T47D (cell line): Measurements from ENCODE around the gene KRTAP2-3.
"Not testable (repeated sequence)": the region's sequence is repeated elsewhere in the genome, so short reads cannot be mapped to it uniquely, and the experiment has no call there.

Experiments used
- DNase-seq, 2 experiments: peaks; one replicate each; pipeline versions ENCODE4 v3.0.0 to v3.0.0-alpha.2; 2011 to 2012; ENCODE audit warnings: low read depth in 1 of 2, low spot score in 1 of 2
- JUND ChIP-seq: IDR thresholded peaks from 2 replicates; pipeline ENCODE4 v1.6.1; 2012; ENCODE audit warnings: low read depth
- in situ Hi-C: cut with HindIII; loops from 2 replicates; pipeline ENCODE4 v1.10.0; 2016; ENCODE audit warnings: low sequenced_read_pairs, low pct_unique_long_range_greater_than_20kb

KRTAP2-3 gene

GRCh38 chr17:41057547-41057946, 2.4 kb downstream of the KRTAP2-3 start:
- no peak for DNase-seq
- no peak for TF ChIP-seq JUND
- in situ Hi-C loops = no loop called here

- DNase-seq, in situ Hi-C loops: not testable (repeated sequence)
Observed at GRCh38 chr17:41055130-41055529, 4.8 kb downstream of the KRTAP2-3 start, which contains the start of gene KRTAP2-2. TSS of gene KRTAP2-2 (minus strand) at chr17:41055230. CDS start at chr17:41055211, 19 bp downstream.

- in situ Hi-C loops = not testable (repeated sequence)
Observed at GRCh38 chr17:41054556-41054955, 5.4 kb downstream of the KRTAP2-3 start.

GRCh38 chr17:41054025-41054424, 5.9 kb downstream of the KRTAP2-3 start:
- in situ Hi-C loops = no loop called here

More at GRCh38 chr17:41054556-41054955, 5.4 kb downstream of the KRTAP2-3 start:
- not testable (repeated sequence) for DNase-seq

GRCh38 chr17:41052566-41052965, 7.3 kb downstream of the KRTAP2-3 start:
- in situ Hi-C loops = no loop called here
- no peak for DNase-seq

More at GRCh38 chr17:41054025-41054424, 5.9 kb downstream of the KRTAP2-3 start:
- DNase-seq = no peak
- no peak for TF ChIP-seq JUND

GRCh38 chr17:41049110-41049509, 10.8 kb downstream of the KRTAP2-3 start:
- in situ Hi-C loops = no loop called here
- peak in 1 of 2 experiments; percentile 57 for DNase-seq
- TF ChIP-seq JUND = no peak

More at GRCh38 chr17:41052566-41052965, 7.3 kb downstream of the KRTAP2-3 start:
- no peak for TF ChIP-seq JUND

GRCh38 chr17:41048441-41048840, 11.5 kb downstream of the KRTAP2-3 start:
- no peak for DNase-seq
- in situ Hi-C loops = no loop called here
- TF ChIP-seq JUND = no peak

- DNase-seq, in situ Hi-C loops: not testable (repeated sequence)
Observed at GRCh38 chr17:41046735-41047465, 13.0 kb downstream of the KRTAP2-3 start, which contains the start of gene KRTAP2-1. TSS of gene KRTAP2-1 (minus strand) at chr17:41047316. CDS start at chr17:41047267, 49 bp downstream.

GRCh38 chr17:41042953-41043352, 17.0 kb downstream of the KRTAP2-3 start:
- no peak for DNase-seq
- in situ Hi-C loops = no loop called here
- TF ChIP-seq JUND = no peak

GRCh38 chr17:41040783-41041571, 18.9 kb downstream of the KRTAP2-3 start, which contains the start of gene KRTAP1-1:
TSS of gene KRTAP1-1 (minus strand) at chr17:41041450. CDS start at chr17:41041397, 53 bp downstream.
- peak in 1 of 2 experiments; percentile 59 for DNase-seq
- in situ Hi-C loops = not testable (repeated sequence)

GRCh38 chr17:41037853-41038350, 22.0 kb downstream of the KRTAP2-3 start:
- no peak for TF ChIP-seq JUND
- in situ Hi-C loops = no loop called here

GRCh38 chr17:41034346-41034935, 25.5 kb downstream of the KRTAP2-3 start, which contains the start of gene KRTAP1-3:
TSS of gene KRTAP1-3 (minus strand) at chr17:41034874. CDS start at chr17:41034821, 53 bp downstream.
- in situ Hi-C loops = not testable (repeated sequence)

More at GRCh38 chr17:41037853-41038350, 22.0 kb downstream of the KRTAP2-3 start:
- DNase-seq = no peak

More at GRCh38 chr17:41034346-41034935, 25.5 kb downstream of the KRTAP2-3 start, which contains the start of gene KRTAP1-3:
- DNase-seq = peak in 1 of 2 experiments; percentile 40
